ENCODE measurements around the gene ZBTB7A.

ZBTB7A gene

DNA sequence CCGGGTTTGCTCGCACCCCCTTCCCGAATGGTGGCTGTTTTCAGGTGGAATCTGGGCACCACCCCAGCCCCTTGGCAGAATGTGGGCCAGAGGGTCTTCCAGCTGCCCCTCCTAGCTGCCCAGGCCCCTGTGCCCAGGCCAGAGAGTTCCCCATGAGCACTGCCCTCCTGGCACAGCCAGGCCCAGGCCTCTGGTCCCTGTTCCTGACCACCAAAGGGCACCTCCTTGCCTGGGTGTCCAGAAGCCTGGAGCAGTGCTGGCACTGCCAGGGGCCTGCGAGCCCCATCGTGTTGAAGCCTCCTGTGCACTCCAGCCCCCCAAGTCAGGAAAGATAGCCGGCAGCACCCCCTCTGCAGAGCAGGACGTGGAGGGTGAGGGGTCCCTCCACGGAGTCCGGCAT is 35.7 kb downstream of the ZBTB7A start:
- TF ChIP-seq, protein P1, sequence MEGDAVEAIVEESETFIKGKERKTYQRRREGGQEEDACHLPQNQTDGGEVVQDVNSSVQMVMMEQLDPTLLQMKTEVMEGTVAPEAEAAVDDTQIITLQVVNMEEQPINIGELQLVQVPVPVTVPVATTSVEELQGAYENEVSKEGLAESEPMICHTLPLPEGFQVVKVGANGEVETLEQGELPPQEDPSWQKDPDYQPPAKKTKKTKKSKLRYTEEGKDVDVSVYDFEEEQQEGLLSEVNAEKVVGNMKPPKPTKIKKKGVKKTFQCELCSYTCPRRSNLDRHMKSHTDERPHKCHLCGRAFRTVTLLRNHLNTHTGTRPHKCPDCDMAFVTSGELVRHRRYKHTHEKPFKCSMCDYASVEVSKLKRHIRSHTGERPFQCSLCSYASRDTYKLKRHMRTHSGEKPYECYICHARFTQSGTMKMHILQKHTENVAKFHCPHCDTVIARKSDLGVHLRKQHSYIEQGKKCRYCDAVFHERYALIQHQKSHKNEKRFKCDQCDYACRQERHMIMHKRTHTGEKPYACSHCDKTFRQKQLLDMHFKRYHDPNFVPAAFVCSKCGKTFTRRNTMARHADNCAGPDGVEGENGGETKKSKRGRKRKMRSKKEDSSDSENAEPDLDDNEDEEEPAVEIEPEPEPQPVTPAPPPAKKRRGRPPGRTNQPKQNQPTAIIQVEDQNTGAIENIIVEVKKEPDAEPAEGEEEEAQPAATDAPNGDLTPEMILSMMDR (IDR thresholded peaks at IDR 0.05; ENCODE audit: unreplicated experiment in 3 of 3), result no peak
- no peak overlapping the region for H3K4me3 Mint-ChIP-seq
- H3K9me3 Mint-ChIP-seq, result no peaks in the 10 kb centered on the region
- no peak overlapping the region for H3K27ac Mint-ChIP-seq
- H3K27me3 Mint-ChIP-seq (ENCODE audit: low read depth), result no peaks in the 10 kb centered on the region
- H3K4me1 Mint-ChIP-seq, result peaks cover 4% of the 10 kb centered on the region
- peaks cover 22% of the 10 kb centered on the region for H3K36me3 Mint-ChIP-seq (ENCODE audit: low read depth)

- Mint-ChIP-seq H3K36me3 (ENCODE audit: low read depth) (peaks cover 24% of the 10 kb centered on the region), H3K27me3 (ENCODE audit: low read depth) (no peaks in the 10 kb centered on the region), H3K4me3 (no peak overlapping the region), H3K9me3 (no peaks in the 10 kb centered on the region), H3K4me1 (peaks cover 4% of the 10 kb centered on the region), H3K27ac (no peak overlapping the region)
- TF ChIP-seq, protein P1 (IDR thresholded peaks at IDR 0.05; ENCODE audit: unreplicated experiment in 3 of 3), result no peak
These were observed 36.1 kb downstream of the ZBTB7A start for GRCh38 chr19:4030552-4030951.

DNA sequence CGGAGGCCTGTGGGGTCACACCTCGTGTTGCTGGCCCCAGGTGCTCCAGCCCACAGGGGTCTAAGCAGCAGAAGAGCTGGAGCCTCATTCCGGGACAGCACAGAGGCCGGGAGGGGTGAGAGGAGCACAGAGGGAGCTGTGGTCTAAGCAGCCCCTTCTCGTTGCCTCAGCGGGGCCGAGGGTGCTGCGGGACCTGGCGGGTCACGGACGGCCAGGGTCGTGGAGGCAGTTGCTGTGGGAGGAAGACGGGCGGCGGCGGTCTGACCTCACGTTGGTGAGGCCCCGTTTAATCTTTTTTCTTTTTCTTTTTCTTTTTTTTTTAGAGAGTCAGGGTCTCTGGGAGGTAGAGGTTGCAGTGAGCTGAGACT is 37.5 kb downstream of the ZBTB7A start:
- peaks cover 30% of the 10 kb centered on the region for H3K36me3 Mint-ChIP-seq (ENCODE audit: low read depth)
- TF ChIP-seq, protein P1 (IDR thresholded peaks at IDR 0.05; ENCODE audit: unreplicated experiment in 3 of 3), result no peak

GRCh38 chr19:4028334-4029246 is 38.1 kb downstream of the ZBTB7A start:
- Mint-ChIP-seq H3K27me3 (ENCODE audit: low read depth) (no peaks in the 10 kb centered on the region), H3K4me3 (no peak overlapping the region), H3K36me3 (ENCODE audit: low read depth) (peaks cover 34% of the 10 kb centered on the region), H3K27ac (no peak overlapping the region), H3K4me1 (peaks cover 4% of the 10 kb centered on the region), H3K9me3 (no peaks in the 10 kb centered on the region)
- TF ChIP-seq, protein P1 (IDR thresholded peaks at IDR 0.05; ENCODE audit: unreplicated experiment in 3 of 3), result no peak

More for the DNA sequence above, 37.5 kb downstream of the ZBTB7A start:
- no peaks in the 10 kb centered on the region for H3K9me3 Mint-ChIP-seq
- peaks cover 4% of the 10 kb centered on the region for H3K4me1 Mint-ChIP-seq
- H3K27ac Mint-ChIP-seq, result no peak overlapping the region
- no peak overlapping the region for H3K4me3 Mint-ChIP-seq
- H3K27me3 Mint-ChIP-seq (ENCODE audit: low read depth), result no peaks in the 10 kb centered on the region

DNA sequence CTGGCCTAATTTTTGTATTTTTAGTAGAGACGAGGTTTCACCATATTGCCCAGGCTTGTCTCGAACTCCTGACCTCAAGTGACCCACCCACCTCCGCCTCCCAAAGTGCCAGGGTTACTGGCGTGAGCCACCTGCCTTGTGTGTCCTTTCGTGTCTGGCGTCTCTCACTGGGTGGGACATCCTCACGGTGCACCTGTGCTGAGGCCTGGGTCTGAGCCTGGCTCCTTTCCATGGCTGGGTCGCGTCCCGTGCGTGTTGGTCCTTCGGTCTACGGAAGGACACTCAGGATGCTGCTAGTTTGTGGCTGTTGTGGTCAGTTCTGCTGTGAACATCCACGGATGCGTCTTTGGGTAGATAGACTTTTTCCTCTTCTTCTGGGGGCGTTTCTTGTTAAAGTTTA is 39.6 kb downstream of the ZBTB7A start:
- TF ChIP-seq, protein P1 (IDR thresholded peaks at IDR 0.05; ENCODE audit: unreplicated experiment in 3 of 3), result no peak
- H3K36me3 Mint-ChIP-seq (ENCODE audit: low read depth), result peaks cover 41% of the 10 kb centered on the region
- no peak overlapping the region for H3K27ac Mint-ChIP-seq
- H3K9me3 Mint-ChIP-seq, result no peaks in the 10 kb centered on the region
- no peaks in the 10 kb centered on the region for H3K27me3 Mint-ChIP-seq (ENCODE audit: low read depth)
- peaks cover 4% of the 10 kb centered on the region for H3K4me1 Mint-ChIP-seq
- H3K4me3 Mint-ChIP-seq, result no peak overlapping the region

GRCh38 chr19:4025317-4025716 is 41.4 kb downstream of the ZBTB7A start:
- Mint-ChIP-seq H3K4me1 (peaks cover 9% of the 10 kb centered on the region), H3K4me3 (no peak overlapping the region), H3K36me3 (ENCODE audit: low read depth) (peaks cover 50% of the 10 kb centered on the region), H3K27me3 (ENCODE audit: low read depth) (no peaks in the 10 kb centered on the region), H3K9me3 (no peaks in the 10 kb centered on the region), H3K27ac (no peak overlapping the region)
- TF ChIP-seq, protein P1 (IDR thresholded peaks at IDR 0.05; ENCODE audit: unreplicated experiment in 3 of 3), result no peak

Data from nephron (organoid).